GM18498 (cell line): Measurements from ENCODE around the gene IL1R1.

Experiments used
- ATAC-seq: cut with Tn5 transposase; IDR thresholded peaks from one replicate; pipeline ENCODE4 v1.9.1; 2021; ENCODE audit warnings: mild to moderate bottlenecking, moderate library complexity; ENCODE audit not compliant: unreplicated experiment

The IL1R1 gene

DNA sequence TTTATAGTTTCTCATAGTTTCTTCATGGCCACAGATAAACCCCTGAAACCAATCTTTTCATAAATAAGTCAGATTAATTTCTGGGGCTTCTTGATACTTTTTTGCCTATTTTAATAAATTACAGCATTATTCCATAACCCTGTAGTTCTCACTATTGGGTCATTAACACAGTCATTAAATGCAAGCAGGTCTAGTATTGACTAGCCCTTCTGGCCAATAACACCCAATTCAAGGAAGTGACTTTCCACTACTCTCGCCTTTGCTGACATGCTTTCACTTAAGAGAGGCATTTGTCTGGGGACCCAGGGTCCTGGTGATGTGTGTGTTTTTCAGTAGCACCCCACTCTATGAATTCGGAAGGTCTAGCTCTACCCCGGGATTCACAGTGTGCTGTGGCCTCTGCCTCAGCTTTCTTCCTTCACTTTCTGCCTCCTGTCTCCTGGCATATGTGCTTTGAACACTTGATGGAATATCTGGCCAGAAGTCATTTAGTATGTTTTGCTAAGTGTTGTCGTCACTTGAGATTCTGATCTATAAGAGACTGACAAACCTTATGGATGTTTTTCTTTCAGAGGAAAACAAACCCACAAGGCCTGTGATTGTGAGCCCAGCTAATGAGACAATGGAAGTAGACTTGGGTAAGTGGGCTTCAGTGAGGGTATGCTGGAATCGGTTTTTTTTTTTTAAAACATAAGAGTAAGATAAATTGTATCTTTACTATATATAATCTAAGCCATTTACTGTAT lies 25.7 kb downstream of the IL1R1 start:
- ATAC-seq, result no peak

- no peak for ATAC-seq
Observed at GRCh38 chr2:102171946-102172345, 29.4 kb downstream of the IL1R1 start.

GRCh38 chr2:102172745-102173144 lies 30.2 kb downstream of the IL1R1 start:
- no peak for ATAC-seq

GRCh38 chr2:102176172-102176571 lies 33.6 kb downstream of the IL1R1 start:
- no peak for ATAC-seq

GRCh38 chr2:102177814-102178478 lies 35.4 kb downstream of the IL1R1 start:
- no peak for ATAC-seq

- ATAC-seq, result no peak
Observed at GRCh38 chr2:102179061-102179460, 36.5 kb downstream of the IL1R1 start.

DNA sequence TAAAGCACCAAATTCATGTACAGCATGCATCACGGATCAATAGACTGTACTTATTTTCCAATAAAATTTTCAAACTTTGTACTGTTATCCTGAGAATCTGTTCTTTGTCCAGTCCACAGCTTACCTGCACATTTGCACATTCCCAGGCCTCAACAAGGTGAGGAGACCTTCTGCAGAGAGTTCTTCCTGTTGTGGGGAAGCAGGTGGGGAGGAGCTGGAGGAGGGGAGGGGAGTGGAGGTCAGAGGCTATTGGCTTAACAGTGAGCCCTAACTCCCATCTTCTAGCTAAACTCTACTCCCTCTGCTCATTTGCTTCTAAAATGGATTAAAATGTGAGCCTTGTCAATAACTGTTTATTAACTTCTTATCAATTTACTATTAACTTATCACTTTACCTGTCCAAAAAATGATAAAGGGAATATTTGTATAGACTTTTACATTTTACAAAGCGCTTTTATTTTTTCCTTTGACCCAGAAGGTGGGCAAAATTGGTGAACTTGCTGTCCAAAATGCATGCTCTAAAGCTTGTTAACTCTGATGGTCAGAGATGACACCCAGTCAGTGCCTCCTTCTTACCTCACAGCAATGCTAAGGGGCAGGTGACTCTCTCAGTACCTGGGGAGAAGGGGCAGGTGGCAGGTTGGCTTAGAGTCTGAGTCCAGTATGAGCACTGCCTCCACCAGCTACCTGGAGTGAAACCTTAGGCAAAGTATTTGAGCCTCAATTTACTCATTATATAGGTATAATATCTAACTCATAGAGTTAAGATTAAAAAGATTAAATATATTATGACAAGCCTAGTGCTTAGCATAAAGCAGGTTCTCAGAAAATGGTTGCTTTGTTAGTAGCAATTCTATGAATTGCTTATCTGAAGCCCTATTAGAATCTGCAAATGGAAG lies 37.5 kb downstream of the IL1R1 start:
- no peak for ATAC-seq

- no peak for ATAC-seq
Observed at GRCh38 chr2:102180687-102180999, 38.1 kb downstream of the IL1R1 start.

DNA sequence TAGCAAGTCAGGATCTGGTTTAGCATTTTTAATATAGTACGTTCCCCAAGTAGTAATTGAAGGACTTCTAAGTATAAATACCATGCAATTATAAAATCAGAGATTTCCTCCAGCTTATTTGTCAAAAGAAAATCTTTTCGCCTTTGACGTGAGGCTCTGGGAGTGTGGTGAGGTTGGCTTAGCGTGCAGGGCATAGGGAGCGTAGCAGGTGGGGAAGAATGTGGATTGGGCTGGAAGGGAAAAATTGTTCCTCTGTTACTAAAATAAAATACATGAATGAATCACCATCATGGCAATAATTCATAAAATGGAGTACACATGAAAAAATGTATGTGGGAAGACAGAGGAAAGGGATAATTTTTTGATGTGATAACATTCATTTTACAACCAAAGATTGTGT lies 38.8 kb downstream of the IL1R1 start:
- ATAC-seq, result no peak

GRCh38 chr2:102181919-102182635 lies 39.5 kb downstream of the IL1R1 start:
- ATAC-seq, result no peak

DNA sequence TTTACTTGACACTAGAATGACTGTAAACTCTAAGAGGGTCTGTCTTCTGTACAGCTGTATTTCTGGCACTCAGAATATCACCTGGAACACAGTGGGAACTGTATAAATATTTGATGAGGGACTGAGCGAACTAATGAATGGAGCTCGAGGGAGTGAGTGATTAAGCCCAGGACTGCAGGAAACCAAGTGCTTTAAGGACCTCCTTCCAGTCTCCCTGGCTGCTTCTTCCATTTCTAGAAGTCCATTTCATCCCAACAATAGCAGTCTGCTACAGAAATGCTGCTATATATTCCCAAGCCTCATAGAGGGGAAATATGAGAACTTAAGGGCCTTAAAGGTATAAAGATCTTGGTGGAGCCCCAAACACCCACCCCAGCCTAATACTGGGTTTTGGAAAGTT lies 41.5 kb downstream of the IL1R1 start:
- no peak for ATAC-seq

DNA sequence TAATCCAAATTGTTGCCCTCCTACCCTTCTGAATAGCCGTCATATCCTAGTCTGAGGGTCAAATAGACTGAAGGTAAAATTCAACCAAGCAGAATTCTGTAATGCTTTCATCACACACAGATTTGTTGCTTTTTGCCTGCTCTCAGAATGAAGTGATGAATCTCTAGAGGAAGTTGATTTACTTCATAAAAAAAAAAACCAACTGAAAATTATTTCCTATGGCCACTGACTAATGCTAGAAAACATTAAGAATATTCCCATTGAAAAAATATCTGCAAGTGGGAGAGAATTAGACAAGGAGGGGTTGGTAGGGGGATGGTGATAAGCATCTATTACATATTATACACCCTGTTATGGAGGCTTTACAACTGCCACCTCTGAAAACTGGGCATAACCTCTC lies 42.0 kb downstream of the IL1R1 start:
- ATAC-seq, result no peak

DNA sequence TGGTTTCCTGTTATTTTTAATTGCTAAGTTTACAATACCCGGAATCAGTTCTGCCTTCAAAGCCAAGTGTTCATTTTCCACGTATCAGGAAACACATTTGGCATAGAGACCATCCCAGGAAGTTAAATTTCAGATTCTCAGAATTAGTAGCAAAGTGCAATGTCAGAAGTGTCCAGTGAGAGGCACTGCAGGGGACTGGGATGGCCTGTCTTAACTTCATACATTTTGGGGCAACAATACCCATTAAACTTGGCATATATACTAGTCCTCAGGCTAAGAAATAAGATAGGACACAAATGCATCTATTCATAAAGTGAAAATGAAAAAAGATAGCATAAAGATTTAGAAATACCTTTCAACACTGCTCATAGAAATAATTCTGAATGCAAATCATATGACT lies 42.8 kb downstream of the IL1R1 start:
- ATAC-seq, result no peak

DNA sequence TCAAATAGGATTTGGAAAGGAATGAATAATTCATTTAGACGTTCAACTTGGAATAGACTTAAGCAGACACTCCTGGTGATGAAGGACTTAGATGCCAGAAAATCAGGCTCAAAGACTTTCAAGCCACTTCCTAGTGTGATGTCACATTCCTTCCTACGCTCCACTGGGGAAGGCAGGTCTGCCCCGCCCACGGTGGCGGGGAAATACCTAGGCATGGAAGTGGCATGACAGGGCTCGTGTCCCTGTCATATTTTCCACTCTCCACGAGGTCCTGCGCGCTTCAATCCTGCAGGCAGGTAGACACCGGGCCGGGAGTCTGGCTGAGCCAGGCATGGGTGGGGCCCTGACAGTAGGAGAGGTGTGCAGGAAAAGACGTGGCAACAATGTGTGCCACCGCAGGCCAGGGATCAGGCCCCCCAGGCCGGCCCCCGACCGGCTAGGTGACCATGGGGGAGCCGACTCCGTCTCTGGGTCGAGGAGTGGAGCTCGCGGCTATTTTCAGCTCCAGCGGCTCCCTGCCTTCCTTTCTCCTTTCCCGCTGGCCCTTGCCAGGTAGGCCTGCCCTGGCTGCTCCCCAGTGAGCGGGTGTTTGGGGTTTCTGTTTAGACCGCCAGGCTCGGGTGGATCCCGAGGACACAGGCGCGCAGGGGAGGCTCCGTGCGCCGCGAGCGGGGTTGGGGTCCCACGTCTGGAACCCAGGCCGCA lies 44.4 kb downstream of the IL1R1 start, which contains the start of gene IL1RL2:
IL1RL2 (plus strand) TSS at position 233 of the 705 bp plus-strand sequence. CDS start 845 bp downstream, outside the sequence.
- no peak for ATAC-seq

DNA sequence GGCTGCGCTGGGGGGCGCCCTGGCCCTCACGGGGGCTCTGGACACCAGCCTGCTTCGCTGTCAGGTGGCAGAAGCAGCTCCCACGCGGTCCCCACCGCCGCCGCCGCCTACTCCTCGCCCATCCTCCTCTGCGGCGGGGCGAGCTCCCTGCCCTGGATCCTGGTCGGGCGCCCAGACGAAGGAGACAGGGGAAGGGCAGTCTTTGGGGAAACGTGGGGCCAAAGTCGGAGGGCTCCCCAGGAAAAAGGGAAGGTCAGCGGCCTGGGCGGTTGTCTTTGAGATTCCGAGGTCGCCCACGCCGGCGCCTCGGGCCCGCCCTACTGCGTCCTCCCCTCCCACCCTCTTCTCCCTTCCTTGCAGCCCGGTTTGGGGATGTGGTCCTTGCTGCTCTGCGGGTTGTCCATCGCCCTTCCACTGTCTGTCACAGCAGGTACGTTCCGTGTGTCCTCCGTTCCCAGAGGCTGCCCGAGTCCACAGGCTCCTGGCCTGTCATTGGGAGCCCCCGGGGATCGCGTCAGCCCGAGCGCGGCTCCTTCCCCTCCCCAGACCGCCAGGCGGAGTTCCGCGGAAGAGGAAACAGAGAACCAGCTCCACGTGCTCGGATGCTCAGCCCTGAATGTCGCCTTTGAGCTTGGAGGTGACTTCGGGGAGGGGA lies 45.1 kb downstream of the IL1R1 start:
- ATAC-seq, result no peak

GRCh38 chr2:102190430-102191107 lies 48.0 kb downstream of the IL1R1 start:
- no peak for ATAC-seq

DNA sequence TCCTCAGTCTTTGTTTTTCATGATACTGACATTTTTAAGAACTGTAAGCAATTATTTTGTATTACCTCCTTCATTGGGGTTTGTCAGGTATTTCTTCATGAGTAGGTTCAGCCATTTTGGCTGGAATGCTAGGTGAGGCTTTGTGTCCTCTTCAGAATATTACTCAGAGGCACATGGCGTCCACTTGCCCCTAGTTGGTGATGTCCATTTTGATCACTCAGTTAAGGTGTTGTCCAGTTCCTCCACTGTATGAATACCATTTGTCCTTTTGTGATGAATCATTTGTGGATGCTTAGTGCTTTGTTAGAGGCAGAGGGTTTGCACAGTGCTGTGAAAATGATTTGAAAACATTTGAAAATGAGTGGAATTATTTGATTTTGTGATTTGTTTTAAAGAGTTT lies 49.0 kb downstream of the IL1R1 start:
- ATAC-seq, result no peak

DNA sequence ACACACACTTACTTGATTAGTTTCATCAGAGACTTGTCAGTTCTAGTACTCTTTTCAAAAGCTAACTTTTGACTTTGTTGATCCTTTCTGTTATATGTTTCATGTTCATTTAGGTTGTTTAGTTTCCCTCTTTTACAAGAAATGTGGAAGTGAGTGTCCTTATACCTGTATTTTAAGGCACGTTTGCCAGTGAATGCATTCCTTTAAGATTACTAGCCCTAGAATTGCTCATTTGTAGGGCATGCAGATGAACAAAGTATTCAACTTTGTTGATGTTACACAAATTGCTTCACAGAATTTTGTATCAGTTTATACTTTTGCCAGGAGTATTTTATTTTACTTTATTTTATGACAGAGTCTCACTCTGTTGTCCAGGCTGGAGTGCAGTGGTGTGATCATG lies 50.5 kb downstream of the IL1R1 start:
- ATAC-seq, result no peak

DNA sequence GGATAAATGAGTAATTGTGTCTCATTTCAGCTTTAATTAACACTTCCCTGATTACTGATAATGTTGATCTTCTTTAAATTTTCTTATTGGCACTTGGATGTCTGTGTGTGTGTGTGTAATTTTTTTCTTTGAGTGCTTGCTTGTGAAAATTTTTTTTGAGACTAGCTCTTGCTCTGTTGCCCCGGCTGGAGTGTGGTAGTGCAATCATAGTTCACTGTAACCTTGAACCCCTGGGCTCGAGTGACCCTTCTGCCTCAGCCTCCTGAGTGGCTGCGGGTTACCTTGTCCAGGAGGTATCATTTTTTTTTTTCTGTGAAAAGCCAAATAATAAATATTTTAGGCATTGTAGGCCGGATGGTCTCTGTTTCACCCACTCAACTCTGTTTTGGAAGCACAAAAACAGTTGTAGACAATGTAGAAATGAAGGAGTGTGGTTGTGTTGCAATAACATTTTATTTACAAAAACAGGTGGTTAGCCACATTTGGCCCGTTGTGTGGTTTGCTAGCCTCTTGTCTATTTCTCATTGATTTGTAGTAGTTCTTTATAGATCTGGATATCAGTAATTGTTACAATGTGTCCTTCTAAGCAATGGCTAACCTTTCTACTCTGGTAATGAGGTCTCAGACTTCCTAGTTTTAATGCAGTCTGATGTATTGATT lies 52.2 kb downstream of the IL1R1 start:
- ATAC-seq, result no peak
